Right atrium auricular region (tissue), 2 donors: ENCODE results near the gene MDN1. TPM values are rescaled to one million over a fixed set of nuclear protein-coding genes. Genes with fewer than 3 reads are reported as not detected.

Source experiments
- DNase-seq: peaks from one replicate; pipeline ENCODE4 v3.0.0-alpha.2; 2019; ENCODE audit warnings: low spot score
- H3K27ac ChIP-seq, 2 donors: fragments of 200-600 bp; sonication (generic); 1 replicate in 1 of 2; 2 replicates in 1 of 2; pipeline ENCODE4 v1.5.1; 2016 to 2019
- H3K27me3 ChIP-seq, 2 donors: fragments of 200-600 bp; sonication (generic); one replicate each; pipeline versions ENCODE4 v1.5.1 to v1.6.0; 2017 to 2019
- H3K36me3 ChIP-seq: fragments of 200-600 bp; sonication (generic); one replicate; pipeline ENCODE4 v1.5.1; 2016
- H3K4me1 ChIP-seq, 2 donors: fragments of 200-600 bp; sonication (generic); one replicate each; pipeline versions ENCODE4 v1.5.1 to v1.6.0; 2017 to 2019
- H3K4me3 ChIP-seq, 2 donors: fragments of 200-600 bp; sonication (generic); 1 replicate in 1 of 2; 2 replicates in 1 of 2; pipeline ENCODE4 v1.5.1; 2017 to 2019; ENCODE audit warnings: mild to moderate bottlenecking in 1 of 2, moderate library complexity in 1 of 2
- H3K9me3 ChIP-seq, 2 donors: fragments of 200-600 bp; sonication (generic); one replicate each; pipeline ENCODE4 v1.5.1; 2019
- total RNA-seq, 2 donors: library from RNA; depleted of rRNA; stranded (reverse); fragments of >200 nt; gene quantifications; one replicate each; pipeline ENCODE4 v1.1.0, GENCODE V29; 2016
- TF ChIP-seq, protein P1 (sequence below), 2 donors: fragments of 200-600 bp; sonication (generic); IDR thresholded peaks; one replicate each; pipeline ENCODE4 v1.5.1; 2019; ENCODE audit warnings: antibody characterized with exemption in 2 of 2

MDN1 gene
- total RNA-seq, 2 donors from 2014 or later: 15.2 to 17.4 TPM

- Histone ChIP-seq H3K4me3 (no peak overlapping the region), H3K36me3 (peaks cover 2% of the 10 kb centered on the region), H3K4me1 (no peaks in the 10 kb centered on the region), H3K9me3 (no peaks in the 10 kb centered on the region), H3K27me3 (no peaks in the 10 kb centered on the region), H3K27ac (no peak overlapping the region)
- no peak for DNase-seq
- TF ChIP-seq, protein P1, sequence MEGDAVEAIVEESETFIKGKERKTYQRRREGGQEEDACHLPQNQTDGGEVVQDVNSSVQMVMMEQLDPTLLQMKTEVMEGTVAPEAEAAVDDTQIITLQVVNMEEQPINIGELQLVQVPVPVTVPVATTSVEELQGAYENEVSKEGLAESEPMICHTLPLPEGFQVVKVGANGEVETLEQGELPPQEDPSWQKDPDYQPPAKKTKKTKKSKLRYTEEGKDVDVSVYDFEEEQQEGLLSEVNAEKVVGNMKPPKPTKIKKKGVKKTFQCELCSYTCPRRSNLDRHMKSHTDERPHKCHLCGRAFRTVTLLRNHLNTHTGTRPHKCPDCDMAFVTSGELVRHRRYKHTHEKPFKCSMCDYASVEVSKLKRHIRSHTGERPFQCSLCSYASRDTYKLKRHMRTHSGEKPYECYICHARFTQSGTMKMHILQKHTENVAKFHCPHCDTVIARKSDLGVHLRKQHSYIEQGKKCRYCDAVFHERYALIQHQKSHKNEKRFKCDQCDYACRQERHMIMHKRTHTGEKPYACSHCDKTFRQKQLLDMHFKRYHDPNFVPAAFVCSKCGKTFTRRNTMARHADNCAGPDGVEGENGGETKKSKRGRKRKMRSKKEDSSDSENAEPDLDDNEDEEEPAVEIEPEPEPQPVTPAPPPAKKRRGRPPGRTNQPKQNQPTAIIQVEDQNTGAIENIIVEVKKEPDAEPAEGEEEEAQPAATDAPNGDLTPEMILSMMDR (IDR thresholded peaks at IDR 0.05): no peak
These were observed 200.0 kb downstream of the MDN1 start for GRCh38 chr6:89619567-89619966.

GRCh38 chr6:89618026-89618425, 201.6 kb downstream of the MDN1 start:
- H3K4me1 ChIP-seq: peaks cover 0 to 5% of the 10 kb centered on the region in 2 donors
- no peak overlapping the region for H3K4me3 ChIP-seq
- no peaks in the 10 kb centered on the region for H3K36me3 ChIP-seq
- no peak overlapping the region for H3K27ac ChIP-seq
- H3K27me3 ChIP-seq: no peaks in the 10 kb centered on the region
- no peak for DNase-seq
- H3K9me3 ChIP-seq: no peaks in the 10 kb centered on the region
- TF ChIP-seq, protein P1 (IDR thresholded peaks at IDR 0.05): no peak

GRCh38 chr6:89616531-89616930, 203.1 kb downstream of the MDN1 start:
- Histone ChIP-seq H3K27ac (no peak overlapping the region), H3K4me1 (peaks cover 0 to 5% of the 10 kb centered on the region in 2 donors), H3K4me3 (no peak overlapping the region), H3K27me3 (no peaks in the 10 kb centered on the region), H3K9me3 (no peaks in the 10 kb centered on the region), H3K36me3 (peaks cover 4% of the 10 kb centered on the region)
- peak; percentile 48 for DNase-seq
- TF ChIP-seq, protein P1 (IDR thresholded peaks at IDR 0.05): no peak

GRCh38 chr6:89615882-89616281, 203.7 kb downstream of the MDN1 start:
- H3K4me1 ChIP-seq: peaks cover 0 to 5% of the 10 kb centered on the region in 2 donors
- no peaks in the 10 kb centered on the region for H3K27me3 ChIP-seq
- H3K4me3 ChIP-seq: no peak overlapping the region
- H3K27ac ChIP-seq: no peak overlapping the region
- peak; percentile 26 for DNase-seq
- TF ChIP-seq, protein P1 (IDR thresholded peaks at IDR 0.05): no peak
- H3K9me3 ChIP-seq: no peaks in the 10 kb centered on the region
- peaks cover 4% of the 10 kb centered on the region for H3K36me3 ChIP-seq

DNA sequence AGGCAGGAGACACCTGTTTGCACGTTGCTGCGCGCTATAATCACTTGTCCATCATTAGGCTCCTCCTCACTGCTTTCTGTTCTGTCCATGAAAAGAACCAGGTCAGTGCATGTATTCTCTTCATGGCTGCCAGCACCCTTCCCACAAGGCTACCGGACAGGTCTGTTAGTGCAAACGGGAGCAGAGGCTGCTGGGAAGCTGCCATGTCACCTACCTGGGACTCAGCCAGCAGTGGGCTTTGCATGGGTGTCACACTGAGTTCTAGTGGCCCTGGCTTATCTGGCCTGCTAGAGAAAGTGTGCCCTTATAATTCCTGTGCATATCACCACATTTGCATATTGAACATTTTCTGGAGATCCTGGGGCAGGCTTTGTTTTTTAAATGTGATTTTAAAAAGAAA, 205.8 kb downstream of the MDN1 start:
- no peak overlapping the region for H3K27ac ChIP-seq
- H3K9me3 ChIP-seq: no peaks in the 10 kb centered on the region
- peaks cover 4% of the 10 kb centered on the region for H3K36me3 ChIP-seq
- H3K4me1 ChIP-seq: peaks cover 0 to 5% of the 10 kb centered on the region in 2 donors
- no peaks in the 10 kb centered on the region for H3K27me3 ChIP-seq
- peak; percentile 44 for DNase-seq
- TF ChIP-seq, protein P1 (IDR thresholded peaks at IDR 0.05): no peak
- no peak overlapping the region for H3K4me3 ChIP-seq

GRCh38 chr6:89612121-89612520, 207.5 kb downstream of the MDN1 start:
- Histone ChIP-seq H3K27ac (no peak overlapping the region), H3K36me3 (peaks cover 4% of the 10 kb centered on the region), H3K4me1 (peaks cover 0 to 5% of the 10 kb centered on the region in 2 donors), H3K27me3 (no peaks in the 10 kb centered on the region), H3K4me3 (no peak overlapping the region), H3K9me3 (no peaks in the 10 kb centered on the region)
- TF ChIP-seq, protein P1 (IDR thresholded peaks at IDR 0.05): no peak
- no peak for DNase-seq
